HPDE6-E6E7 (cell line): Measurements from ENCODE around the gene SLC10A7.

Experiments
- DNase-seq: peaks from one replicate; pipeline ENCODE4 v3.0.0; 2011; ENCODE audit warnings: missing footprints; ENCODE audit errors: extremely low spot score

The SLC10A7 gene, protein sequence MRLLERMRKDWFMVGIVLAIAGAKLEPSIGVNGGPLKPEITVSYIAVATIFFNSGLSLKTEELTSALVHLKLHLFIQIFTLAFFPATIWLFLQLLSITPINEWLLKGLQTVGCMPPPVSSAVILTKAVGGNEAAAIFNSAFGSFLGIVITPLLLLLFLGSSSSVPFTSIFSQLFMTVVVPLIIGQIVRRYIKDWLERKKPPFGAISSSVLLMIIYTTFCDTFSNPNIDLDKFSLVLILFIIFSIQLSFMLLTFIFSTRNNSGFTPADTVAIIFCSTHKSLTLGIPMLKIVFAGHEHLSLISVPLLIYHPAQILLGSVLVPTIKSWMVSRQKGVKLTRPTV

DNA sequence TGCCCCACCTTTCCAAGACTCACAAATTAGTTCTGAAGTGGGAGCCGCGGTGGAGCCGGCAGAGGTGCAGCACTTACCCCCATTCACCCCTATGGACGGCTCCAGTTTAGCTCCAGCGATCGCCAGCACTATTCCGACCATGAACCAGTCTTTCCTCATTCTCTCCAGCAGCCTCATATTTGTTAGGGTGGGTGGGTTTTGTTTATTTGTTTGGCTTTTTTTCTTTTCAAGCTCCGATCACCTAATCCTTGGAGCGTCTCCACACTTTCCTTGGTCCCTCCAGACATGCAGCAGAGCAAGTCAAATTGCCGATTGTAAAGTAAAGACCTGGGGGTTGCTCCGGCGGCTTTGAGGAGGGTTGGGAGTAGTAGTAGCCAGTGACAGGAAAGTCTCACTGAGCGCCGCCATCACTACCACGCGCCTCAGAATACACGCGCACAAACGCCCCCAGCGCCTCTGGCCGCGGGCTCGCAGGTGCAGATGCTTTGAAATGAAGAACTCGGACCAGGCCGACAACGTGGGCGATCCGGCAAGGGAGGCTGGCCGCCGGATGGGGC lies at the start of gene SLC10A7:
Gene SLC10A7, minus strand, starts transcription at position 400 of the 557 bp plus-strand sequence. Its CDS starts 223 bp downstream, at position 177.
- peak; percentile 77 for DNase-seq

DNA sequence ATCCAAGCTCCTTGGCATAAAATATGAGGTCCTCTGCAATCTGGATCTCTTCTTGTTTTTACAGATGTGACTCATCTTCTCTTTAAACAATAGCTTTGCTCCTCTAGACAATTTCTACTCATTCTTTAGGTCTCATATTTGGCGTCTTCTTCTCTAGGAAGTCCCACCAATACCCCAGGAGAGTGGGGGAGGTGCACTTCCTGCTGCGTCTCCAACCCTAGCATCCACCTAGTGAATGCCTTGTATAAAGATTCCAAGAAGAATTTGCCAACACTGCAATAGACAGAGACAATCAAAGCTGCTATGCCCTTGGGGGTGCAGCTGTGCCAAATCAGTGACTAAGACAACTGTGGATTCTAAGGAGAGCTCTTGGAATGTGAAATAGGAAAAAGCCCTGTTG lies 45.7 kb upstream of the SLC10A7 start:
- no peak for DNase-seq

GRCh38 chr4:146564492-146564891 lies 42.8 kb upstream of the SLC10A7 start:
- DNase-seq, result no peak

DNA sequence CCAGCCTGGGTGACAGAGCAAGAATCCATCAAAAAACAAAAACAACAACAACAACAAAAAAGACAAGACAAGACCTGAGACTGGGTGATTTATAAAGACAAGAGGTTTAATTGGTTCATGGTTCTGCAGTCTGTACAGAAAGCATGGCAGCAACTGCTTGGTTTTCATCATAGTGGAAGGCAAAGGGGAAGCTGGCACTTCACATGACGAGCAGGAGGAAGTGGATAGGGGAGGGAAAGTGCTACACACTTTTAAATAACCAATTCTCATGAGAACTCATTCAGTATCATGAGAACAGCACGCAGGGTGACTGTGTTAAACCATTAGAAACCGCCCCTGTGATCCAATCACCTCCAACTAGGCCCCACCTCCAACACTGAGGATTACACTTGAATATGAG lies 28.4 kb upstream of the SLC10A7 start:
- DNase-seq, result no peak

DNA sequence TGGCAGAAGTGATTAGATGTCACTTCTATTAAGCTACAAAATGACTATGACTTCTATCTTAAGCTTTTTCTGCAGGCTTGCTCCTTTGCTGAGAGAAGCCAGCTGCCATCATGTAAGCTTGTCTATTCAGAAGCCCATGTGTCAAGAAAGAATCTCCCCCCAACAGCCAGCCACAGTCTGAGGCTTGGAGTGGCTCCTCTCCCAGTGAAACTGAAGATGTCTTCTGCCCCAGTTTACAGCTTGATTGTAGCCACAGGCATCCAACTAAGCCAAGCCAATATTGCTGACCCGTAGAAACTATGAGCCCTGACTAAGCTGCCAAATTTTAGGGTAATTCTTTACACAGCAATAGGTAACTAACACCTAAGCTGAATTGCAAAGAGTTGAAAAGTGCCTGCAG lies 26.7 kb upstream of the SLC10A7 start:
- DNase-seq, result no peak

DNA sequence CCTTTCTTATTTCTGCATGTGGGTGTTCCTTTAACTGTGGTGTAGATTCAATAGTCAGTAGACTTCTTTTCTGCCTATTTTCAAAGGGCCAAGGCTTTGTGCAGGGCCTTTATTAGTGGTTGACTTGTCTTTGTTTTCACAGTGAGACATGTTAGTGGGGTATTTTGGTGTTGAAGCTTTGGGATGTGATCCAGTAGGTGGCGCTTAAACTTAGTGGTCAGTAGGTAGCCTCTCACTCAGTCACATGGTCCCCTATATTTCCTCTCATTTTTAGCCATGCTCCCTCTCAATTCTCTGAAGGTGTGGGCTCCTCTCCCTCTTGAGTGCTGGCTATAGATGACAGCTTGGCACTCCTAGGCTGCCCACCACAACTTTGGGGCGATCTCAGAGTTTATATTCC lies 23.4 kb upstream of the SLC10A7 start:
- DNase-seq, result no peak

DNA sequence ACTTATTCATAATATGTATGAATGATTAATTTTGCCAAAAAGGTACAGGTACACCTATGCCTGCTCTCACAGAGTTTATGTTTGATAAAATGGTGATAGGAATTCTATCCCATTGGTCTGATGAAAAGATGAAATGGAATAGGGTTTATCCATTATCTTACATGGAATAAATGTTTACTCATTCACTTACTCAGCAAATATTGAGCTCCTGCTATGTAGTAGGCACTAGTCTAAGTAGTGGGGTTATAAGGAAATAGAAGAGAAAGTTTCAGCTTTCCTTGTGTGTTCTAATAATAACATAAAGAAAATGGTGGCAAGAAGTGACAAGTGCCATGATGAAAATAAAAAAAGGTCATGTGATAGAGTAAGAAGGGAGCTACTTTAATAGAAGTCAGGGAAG lies 12.4 kb upstream of the SLC10A7 start:
- no peak for DNase-seq

DNA sequence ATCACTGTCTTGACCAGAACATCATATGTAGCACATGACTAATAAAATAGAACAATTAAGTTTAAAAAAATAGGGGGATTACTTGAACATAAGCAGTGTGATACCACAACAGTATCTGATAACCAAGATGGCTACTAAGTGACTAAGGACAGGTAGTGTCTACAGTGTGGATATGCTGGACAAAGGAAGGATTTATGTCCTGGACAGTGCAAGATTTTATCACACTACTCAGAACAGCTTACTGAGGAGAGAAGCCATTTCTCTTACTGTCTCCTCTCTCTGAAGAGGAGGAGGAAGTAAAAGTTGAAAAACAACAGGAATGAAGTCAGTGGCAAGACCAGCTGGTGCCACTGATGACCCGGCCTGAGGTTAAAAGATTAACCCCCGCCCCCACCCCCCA lies 4.0 kb upstream of the SLC10A7 start:
- DNase-seq, result no peak

- DNase-seq, result no peak
Measured at GRCh38 chr4:146524663-146525062, 2.9 kb upstream of the SLC10A7 start.

- DNase-seq, result no peak
Measured at GRCh38 chr4:146522869-146523205, 1.1 kb upstream of the SLC10A7 start.

DNA sequence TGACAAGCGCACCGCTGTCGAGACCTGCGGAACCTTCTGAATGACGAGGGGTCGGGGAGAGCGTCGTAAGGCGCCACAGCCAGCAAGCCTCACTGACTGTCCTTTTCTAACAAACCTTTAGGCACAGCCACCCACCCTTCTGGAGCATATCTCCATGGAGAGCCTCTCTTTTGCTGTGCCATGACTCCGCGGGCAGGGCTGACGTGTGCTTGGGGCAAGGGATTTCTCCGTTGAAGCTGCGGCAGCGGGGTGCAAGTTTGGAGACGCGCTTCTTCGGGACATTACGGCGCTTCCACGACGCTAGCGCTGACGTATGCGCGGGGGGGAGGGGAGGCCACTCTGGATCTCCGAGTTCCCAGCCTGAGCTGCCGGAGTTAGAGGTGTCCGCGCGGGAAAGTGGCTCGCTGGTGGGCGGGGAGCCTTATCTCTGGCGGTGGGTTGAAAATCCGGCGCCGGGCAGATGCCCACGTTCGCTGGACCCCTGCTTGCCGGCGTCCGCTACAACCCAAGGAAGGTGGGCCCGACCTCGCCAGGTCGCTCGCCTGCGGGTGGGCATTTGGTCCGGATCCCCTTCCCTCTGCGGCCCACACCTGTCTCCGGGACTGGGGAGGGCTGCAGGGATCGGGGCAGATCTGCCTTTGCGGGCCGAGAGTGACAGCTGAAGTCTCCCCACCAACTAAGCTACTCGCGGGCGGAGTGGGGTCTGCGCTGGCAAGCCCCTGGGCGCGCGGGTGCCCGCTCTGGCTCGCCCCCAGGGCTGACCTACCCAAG lies 543 bp upstream of the SLC10A7 start:
- peak; percentile 87 for DNase-seq

DNA sequence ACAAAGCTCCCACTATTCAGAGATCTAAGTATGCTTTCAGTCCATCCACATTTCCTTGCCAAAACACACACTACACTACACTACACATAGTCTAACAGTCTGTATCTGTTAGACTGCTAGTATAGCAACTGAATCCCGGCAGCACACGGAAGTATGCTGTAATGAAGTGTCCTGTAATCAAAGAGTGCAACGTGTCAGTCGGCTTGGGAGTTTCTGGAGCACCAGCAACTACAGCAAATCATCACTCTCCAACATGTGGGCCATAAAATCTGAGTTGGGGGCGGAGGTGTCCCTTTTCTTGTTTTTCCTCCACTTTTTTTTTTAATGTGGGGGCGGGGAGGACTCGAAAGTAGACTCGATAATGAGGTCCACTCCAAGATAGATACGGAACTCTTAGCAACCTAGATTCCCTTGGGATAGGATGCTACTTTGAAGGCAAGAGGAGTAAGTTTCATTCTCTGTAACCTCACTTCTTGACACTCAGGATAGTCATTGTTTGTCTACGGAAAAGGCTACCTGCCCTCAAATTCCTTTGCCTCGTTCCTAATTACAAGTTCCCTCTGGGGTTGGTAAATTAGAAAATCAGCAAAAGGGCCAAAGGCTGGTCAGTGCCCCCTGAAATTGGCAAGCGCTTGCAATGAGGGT lies 722 bp downstream of the SLC10A7 start:
- peak; percentile 16 for DNase-seq

DNA sequence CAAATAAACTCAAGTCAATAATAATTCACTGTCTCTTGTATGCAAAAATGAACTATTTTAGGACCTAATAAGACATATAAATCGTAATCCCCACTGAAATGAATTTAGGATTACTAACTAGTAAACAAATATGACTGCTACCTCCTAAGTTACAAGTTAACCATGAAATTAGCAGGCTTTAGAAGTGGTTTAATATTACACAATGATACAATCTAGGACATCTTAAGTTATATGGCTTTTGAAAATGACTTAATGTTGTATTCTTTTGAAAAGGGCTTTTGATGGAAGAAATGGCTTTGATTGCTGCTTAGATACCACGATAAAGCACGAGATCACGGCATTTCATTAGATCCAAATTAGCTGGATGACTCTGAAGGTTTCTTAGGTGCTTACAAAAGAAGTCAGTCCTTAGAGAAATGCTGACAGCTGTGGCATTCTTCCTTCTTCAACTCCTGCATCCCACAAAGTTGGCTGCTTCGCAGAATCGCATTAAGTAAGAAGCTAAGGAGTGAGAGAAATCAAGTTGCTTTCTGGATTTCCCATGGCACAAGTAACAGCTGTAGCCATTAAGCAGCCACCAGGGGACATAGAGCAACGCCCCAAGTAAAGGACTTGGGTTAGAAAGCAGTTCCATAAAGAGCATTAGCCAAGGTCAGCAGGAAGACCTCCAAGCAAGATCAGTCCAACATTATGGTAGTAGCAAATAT lies 6.9 kb downstream of the SLC10A7 start:
- no peak for DNase-seq

DNA sequence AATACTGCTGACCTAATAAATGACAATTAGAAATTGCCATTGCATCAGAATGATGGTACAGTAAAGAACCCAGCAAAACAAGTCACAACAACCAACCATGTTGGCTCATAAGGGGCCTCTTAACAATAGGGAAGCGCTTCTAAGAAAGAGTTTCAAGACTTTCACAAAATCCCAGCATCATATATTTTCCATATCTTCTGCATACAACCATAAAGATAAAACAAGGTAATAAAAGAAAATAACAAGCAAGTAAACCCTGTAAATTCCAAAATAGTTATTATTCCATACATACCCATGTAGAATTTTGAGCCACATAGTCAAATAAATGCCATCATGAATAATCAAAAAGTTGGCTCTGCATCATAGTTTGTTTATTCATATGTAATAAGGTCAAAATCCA lies 8.2 kb downstream of the SLC10A7 start:
- no peak for DNase-seq

- no peak for DNase-seq
Measured at GRCh38 chr4:146511381-146511780, 10.4 kb downstream of the SLC10A7 start.

GRCh38 chr4:146510942-146511341 lies 10.8 kb downstream of the SLC10A7 start:
- DNase-seq, result no peak

- no peak for DNase-seq
Measured at GRCh38 chr4:146508229-146508939, 13.4 kb downstream of the SLC10A7 start.

DNA sequence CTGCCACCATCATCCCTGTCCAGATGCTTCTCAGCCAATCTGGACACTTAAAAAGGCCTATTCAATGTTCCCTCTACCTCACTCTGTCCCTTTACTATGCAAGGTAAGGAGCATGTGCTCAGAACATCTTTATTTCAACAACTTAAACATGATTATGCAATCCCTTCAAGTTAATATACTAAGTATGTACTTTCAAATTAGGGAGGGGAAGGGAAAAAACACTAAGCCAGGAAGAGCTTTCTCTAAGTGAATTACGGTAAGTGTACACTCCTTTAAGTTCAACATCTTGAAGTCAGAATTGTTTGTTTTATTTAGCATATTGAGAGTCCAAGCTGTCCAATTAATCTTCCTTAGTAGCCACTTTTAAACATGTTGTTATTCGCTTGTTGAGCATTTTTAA lies 14.1 kb downstream of the SLC10A7 start:
- DNase-seq, result no peak

DNA sequence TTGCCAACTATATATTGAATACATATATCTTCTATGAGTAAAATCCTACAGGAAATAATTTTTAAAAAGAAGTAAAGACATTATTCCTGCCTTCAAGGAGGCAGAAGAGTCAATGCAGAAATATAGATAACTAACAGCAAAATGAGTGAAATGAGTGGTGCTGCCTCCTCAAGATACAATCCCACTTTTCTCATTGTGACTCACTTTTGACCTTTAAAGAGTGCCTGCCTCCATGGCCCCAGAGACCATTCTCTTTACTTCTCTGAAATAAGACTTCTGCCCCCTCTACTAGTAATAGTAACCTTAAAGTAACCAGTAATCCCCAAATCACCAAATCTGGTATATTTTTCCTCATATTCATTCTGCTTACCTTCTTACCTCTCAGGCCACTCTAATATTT lies 15.5 kb downstream of the SLC10A7 start:
- no peak for DNase-seq

- no peak for DNase-seq
Measured at GRCh38 chr4:146500216-146500615, 21.5 kb downstream of the SLC10A7 start.

GRCh38 chr4:146498291-146498690 lies 23.4 kb downstream of the SLC10A7 start:
- no peak for DNase-seq
